Natural killer cell (primary cell): Measurements from ENCODE around the gene FLG2. TPM values are rescaled to one million over a fixed set of nuclear protein-coding genes. Genes with fewer than 3 reads are reported as not detected.
A peak's percentile ranks its signal among the peaks of the same experiment; 100 is the strongest.

Experiments
- ATAC-seq, 3 donors: fragments of 150-1000 bp in 2 of 3; fragments of 200-7000 bp in 1 of 3; cut with Tn5 transposase; 1 replicate in 1 of 3; 2 replicates in 2 of 3; pipeline ENCODE4 v1.10.0; 2021; ENCODE audit warnings: mild to moderate bottlenecking in 2 of 3, moderate library complexity in 2 of 3
- DNase-seq, 2 donors: peaks; one replicate each; pipeline versions ENCODE4 v3.0.0 to v3.0.0-alpha.2; 2013 to 2021; ENCODE audit warnings: mixed read lengths in 1 of 2
- H3K27ac ChIP-seq: one replicate; pipeline ENCODE4 v1.5.1; 2013; ENCODE audit warnings: mild to moderate bottlenecking, low read length
- H3K27me3 ChIP-seq: one replicate; pipeline ENCODE4 v1.6.1; 2013; ENCODE audit warnings: low read length; ENCODE audit not compliant: control insufficient read depth, insufficient read depth
- H3K36me3 ChIP-seq: one replicate; pipeline ENCODE4 v1.6.1; 2013; ENCODE audit warnings: low read length; ENCODE audit not compliant: control insufficient read depth, insufficient read depth
- H3K4me1 ChIP-seq: one replicate; pipeline ENCODE4 v1.6.1; 2013; ENCODE audit warnings: low read length; ENCODE audit not compliant: control insufficient read depth, insufficient read depth
- H3K4me3 ChIP-seq: one replicate; pipeline ENCODE4 v1.5.1; 2013; ENCODE audit warnings: low read length
- H3K9me3 ChIP-seq: one replicate; pipeline ENCODE4 v1.6.1; 2013; ENCODE audit warnings: low read length; ENCODE audit not compliant: control insufficient read depth, insufficient read depth
- H3K27ac Mint-ChIP-seq, 2 donors: one replicate each; pipeline ENCODE4 v1.8.0; 2022; ENCODE audit warnings: mild to moderate bottlenecking in 2 of 2, mixed read lengths in 2 of 2, moderate library complexity in 1 of 2
- H3K27me3 Mint-ChIP-seq, 2 donors: one replicate each; pipeline ENCODE4 v1.8.0; 2022; ENCODE audit warnings: low read depth in 2 of 2, mixed read lengths in 2 of 2
- H3K36me3 Mint-ChIP-seq: one replicate; pipeline ENCODE4 v1.8.0; 2022; ENCODE audit warnings: mixed read lengths
- H3K4me1 Mint-ChIP-seq, 2 donors: one replicate each; pipeline ENCODE4 v1.8.0; 2022; ENCODE audit warnings: mixed read lengths in 2 of 2
- H3K4me3 Mint-ChIP-seq: one replicate; pipeline ENCODE4 v1.8.0; 2022; ENCODE audit warnings: mild to moderate bottlenecking, moderate library complexity, mixed read lengths
- H3K9me3 Mint-ChIP-seq, 2 donors: one replicate each; pipeline ENCODE4 v1.8.0; 2022; ENCODE audit warnings: mixed read lengths in 2 of 2
- WGBS: methylation state at CpG from one replicate; pipeline ENCODE4 v1.1.7; 2013; ENCODE audit warnings: missing lambda C conversion rate; ENCODE audit not compliant: insufficient coverage; 5-methylcytosine and 5-hydroxymethylcytosine counted together
- intact Hi-C: fragments of 100-400 bp; cut with micrococcal nuclease; formaldehyde crosslinking; loops from one replicate; pipeline ENCODE4 v1.14.2; 2022
- total RNA-seq, 4 donors: library from RNA; stranded (reverse); fragments of 120-200 nt in 1 of 4; gene quantifications; one replicate each; pipeline versions ENCODE4 v1.2.3 to v1.2.4, GENCODE V29; 2013 to 2022
- TF ChIP-seq, protein P1 (sequence below): fragments of 200-600 bp; IDR thresholded peaks from one replicate; pipeline ENCODE4 v1.8.0; 2022; ENCODE audit warnings: antibody characterized with exemption

FLG2 gene
- not detected for total RNA-seq
- not detected for total RNA-seq (2013)

DNA sequence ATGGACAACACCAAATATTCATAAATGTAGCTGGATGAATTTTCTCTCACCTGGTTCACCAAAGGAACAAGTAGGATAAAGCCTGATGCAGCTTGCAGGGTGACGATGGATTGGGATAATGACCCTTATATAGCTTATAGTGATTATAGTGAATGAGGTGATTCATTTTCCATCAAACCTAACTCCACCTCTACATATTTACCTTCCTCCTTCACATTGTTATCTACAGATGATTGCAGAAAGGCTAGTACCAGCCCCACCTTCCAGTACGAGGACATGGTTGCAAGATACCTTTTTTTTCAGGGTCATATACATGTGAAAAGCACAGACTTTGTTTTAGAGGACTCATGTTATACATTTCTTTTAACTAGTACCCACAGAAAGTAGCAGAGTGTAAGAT lies at the start of gene FLG2:
Gene FLG2, minus strand, starts transcription at position 101 of the 400 bp plus-strand sequence. CDS start 1,122 bp downstream, outside the sequence.
- Mint-ChIP-seq H3K27me3 (peaks cover 0 to 29% of the 10 kb centered on the region in 2 donors), H3K4me3 (no peak within 1 kb of the TSS), H3K27ac (no peak within 1 kb of the TSS), H3K4me1 (no peaks in the 10 kb centered on the region), H3K36me3 (no peaks in the 10 kb centered on the region), H3K9me3 (peaks cover 0 to 3% of the 10 kb centered on the region in 2 donors)
- TF ChIP-seq, protein P1, sequence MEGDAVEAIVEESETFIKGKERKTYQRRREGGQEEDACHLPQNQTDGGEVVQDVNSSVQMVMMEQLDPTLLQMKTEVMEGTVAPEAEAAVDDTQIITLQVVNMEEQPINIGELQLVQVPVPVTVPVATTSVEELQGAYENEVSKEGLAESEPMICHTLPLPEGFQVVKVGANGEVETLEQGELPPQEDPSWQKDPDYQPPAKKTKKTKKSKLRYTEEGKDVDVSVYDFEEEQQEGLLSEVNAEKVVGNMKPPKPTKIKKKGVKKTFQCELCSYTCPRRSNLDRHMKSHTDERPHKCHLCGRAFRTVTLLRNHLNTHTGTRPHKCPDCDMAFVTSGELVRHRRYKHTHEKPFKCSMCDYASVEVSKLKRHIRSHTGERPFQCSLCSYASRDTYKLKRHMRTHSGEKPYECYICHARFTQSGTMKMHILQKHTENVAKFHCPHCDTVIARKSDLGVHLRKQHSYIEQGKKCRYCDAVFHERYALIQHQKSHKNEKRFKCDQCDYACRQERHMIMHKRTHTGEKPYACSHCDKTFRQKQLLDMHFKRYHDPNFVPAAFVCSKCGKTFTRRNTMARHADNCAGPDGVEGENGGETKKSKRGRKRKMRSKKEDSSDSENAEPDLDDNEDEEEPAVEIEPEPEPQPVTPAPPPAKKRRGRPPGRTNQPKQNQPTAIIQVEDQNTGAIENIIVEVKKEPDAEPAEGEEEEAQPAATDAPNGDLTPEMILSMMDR = no peak
- H3K27me3 ChIP-seq = no peaks in the 10 kb centered on the region
- H3K4me3 ChIP-seq = no peak within 1 kb of the TSS
- no peaks in the 10 kb centered on the region for H3K9me3 ChIP-seq
- no peaks in the 10 kb centered on the region for H3K36me3 ChIP-seq
- DNase-seq (no peak), ATAC-seq (no peak)
- no peaks in the 10 kb centered on the region for H3K4me1 ChIP-seq
- 100% methylated on average over 1 of the region's 2 CpGs for WGBS
- intact Hi-C loops = no loop called here
- no peak within 1 kb of the TSS for H3K27ac ChIP-seq

DNA sequence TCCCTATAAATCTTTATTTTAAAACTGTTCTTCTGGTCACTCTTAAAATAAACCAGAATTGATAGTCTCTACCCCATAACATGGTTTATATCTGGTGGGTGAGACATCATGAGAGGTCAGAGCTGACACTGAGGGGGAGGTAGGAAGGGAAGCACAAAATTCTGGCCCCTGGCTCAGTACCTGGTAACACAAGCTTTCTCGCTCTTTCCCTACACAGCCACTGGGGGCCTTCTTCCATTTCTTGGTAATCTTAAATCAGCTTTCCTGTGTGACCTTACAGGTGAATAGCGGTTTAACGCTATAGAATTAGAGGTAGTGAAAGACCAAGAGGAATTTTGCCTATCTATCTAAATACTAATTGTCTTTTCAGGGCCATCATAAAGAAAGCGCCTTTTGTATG lies 48.9 kb upstream of the FLG2 start:
- no peaks in the 10 kb centered on the region for H3K36me3 ChIP-seq
- H3K4me1 ChIP-seq = no peaks in the 10 kb centered on the region
- no peak overlapping the region for H3K4me3 ChIP-seq
- no peaks in the 10 kb centered on the region for H3K4me1 Mint-ChIP-seq
- no peak overlapping the region for H3K27ac Mint-ChIP-seq
- H3K27me3 ChIP-seq = peaks cover 2% of the 10 kb centered on the region
- no peaks in the 10 kb centered on the region for H3K9me3 Mint-ChIP-seq
- H3K27me3 Mint-ChIP-seq = peaks cover 17 to 22% of the 10 kb centered on the region in 2 donors
- no peaks in the 10 kb centered on the region for H3K36me3 Mint-ChIP-seq
- H3K9me3 ChIP-seq = no peaks in the 10 kb centered on the region
- H3K4me3 Mint-ChIP-seq = no peak overlapping the region
- WGBS = 86% methylated on average over 1 of the region's 4 CpGs
- ATAC-seq = no peak
- intact Hi-C loops = no loop called here
- no peak for DNase-seq
- TF ChIP-seq, protein P1 = no peak
- no peak overlapping the region for H3K27ac ChIP-seq

DNA sequence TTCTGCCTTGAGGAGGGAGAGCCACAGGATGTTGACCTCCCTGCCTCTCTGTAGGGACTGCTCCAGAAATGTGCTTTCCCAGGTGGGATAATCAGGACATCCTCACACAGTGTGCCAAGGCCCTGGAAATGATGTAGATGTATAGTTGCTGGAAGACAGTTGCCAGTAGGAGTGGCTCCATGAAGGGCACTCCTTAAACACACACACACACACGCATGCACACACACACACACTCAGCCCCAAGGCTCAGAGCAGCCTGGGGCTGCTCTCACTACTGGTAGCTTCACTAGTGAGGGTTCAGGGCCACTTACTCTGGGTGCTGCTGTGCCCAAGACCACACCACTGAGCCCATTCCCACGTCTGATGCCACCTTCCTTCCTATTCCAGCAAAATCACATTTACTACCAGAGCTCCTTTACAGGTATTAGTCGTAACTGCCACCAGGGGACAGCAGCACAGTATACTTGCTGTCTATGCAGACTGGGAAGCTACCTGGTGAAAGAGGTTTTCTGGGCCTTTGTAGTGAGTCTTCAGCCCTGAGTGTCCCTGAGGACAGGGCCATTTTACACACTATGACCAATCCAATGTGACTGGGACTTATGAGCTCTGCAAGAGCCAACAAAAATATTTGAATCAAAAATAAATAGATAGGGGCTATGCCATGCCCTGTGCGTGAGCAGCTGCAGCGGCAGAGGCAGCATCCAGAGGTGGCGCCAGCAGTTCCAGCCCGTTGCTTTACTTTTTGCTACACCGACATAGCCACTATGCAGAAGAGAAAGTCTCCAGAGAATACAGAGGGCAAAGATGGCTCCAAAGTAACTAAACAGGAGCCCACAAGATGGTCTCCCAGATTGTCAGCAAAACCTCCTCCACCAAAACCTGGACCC lies 39.2 kb upstream of the FLG2 start:
- DNase-seq (peak in 1 of 2 donors; percentile 53), ATAC-seq (no peak)
- intact Hi-C loops = no loop called here
- Histone ChIP-seq H3K4me1 (no peaks in the 10 kb centered on the region), H3K4me3 (no peak overlapping the region), H3K36me3 (no peaks in the 10 kb centered on the region), H3K27me3 (no peaks in the 10 kb centered on the region), H3K9me3 (no peaks in the 10 kb centered on the region), H3K27ac (no peak overlapping the region)
- H3K27me3 Mint-ChIP-seq = peaks cover 9 to 31% of the 10 kb centered on the region in 2 donors
- no peaks in the 10 kb centered on the region for H3K9me3 Mint-ChIP-seq
- no peaks in the 10 kb centered on the region for H3K36me3 Mint-ChIP-seq
- H3K4me3 Mint-ChIP-seq = no peak overlapping the region
- no peaks in the 10 kb centered on the region for H3K4me1 Mint-ChIP-seq
- no peak overlapping the region for H3K27ac Mint-ChIP-seq
- TF ChIP-seq, protein P1 = no peak
- 50% methylated on average over 8 of the region's 8 CpGs for WGBS
